T47D (cell line): Measurements from ENCODE around the gene GP9.
A peak's percentile ranks its signal among the peaks of the same experiment; 100 is the strongest.

Experiments used
- DNase-seq, 2 experiments: peaks; one replicate each; pipeline versions ENCODE4 v3.0.0 to v3.0.0-alpha.2; 2011 to 2012; ENCODE audit warnings: low read depth in 1 of 2, low spot score in 1 of 2
- JUND ChIP-seq: IDR thresholded peaks from 2 replicates; pipeline ENCODE4 v1.6.1; 2012; ENCODE audit warnings: low read depth
- in situ Hi-C: cut with HindIII; loops from 2 replicates; pipeline ENCODE4 v1.10.0; 2016; ENCODE audit warnings: low sequenced_read_pairs, low pct_unique_long_range_greater_than_20kb

Gene GP9

GRCh38 chr3:129060276-129061022 lies at the start of gene GP9:
Gene GP9 (plus strand): TSS chr3:129060779. CDS start chr3:129061740, 961 bp downstream.
- DNase-seq, result no peak
- TF ChIP-seq JUND, result no peak
- in situ Hi-C loops, result no loop called here

GRCh38 chr3:129013491-129013891 lies 47.1 kb upstream of the GP9 start:
- peak in 1 of 2 experiments; percentile 65 for DNase-seq
- TF ChIP-seq JUND, result no peak
- in situ Hi-C loops, result no loop called here

- TF ChIP-seq JUND, result no peak
- no peak for DNase-seq
- in situ Hi-C loops, result no loop called here
Observed at GRCh38 chr3:129014148-129014547, 46.4 kb upstream of the GP9 start.

- DNase-seq, result no peak
- in situ Hi-C loops, result no loop called here
- TF ChIP-seq JUND, result no peak
Observed at GRCh38 chr3:129014793-129015345, 45.7 kb upstream of the GP9 start.

GRCh38 chr3:129015388-129016105 lies 45.0 kb upstream of the GP9 start:
- DNase-seq, result no peak

GRCh38 chr3:129016356-129016719 lies 44.2 kb upstream of the GP9 start:
- no peak for TF ChIP-seq JUND
- in situ Hi-C loops, result no loop called here
- peak in 1 of 2 experiments; percentile 71 for DNase-seq

More at GRCh38 chr3:129015388-129016105, 45.0 kb upstream of the GP9 start:
- no peak for TF ChIP-seq JUND
- in situ Hi-C loops, result no loop called here

- in situ Hi-C loops, result no loop called here
- DNase-seq, result no peak
- no peak for TF ChIP-seq JUND
Observed at GRCh38 chr3:129016720-129017483, 43.7 kb upstream of the GP9 start.

GRCh38 chr3:129017484-129017899 lies 43.1 kb upstream of the GP9 start:
- in situ Hi-C loops, result no loop called here
- TF ChIP-seq JUND, result no peak
- no peak for DNase-seq

GRCh38 chr3:129018271-129018670 lies 42.3 kb upstream of the GP9 start:
- TF ChIP-seq JUND, result no peak
- in situ Hi-C loops, result no loop called here
- no peak for DNase-seq

- DNase-seq, result no peak
- in situ Hi-C loops, result no loop called here
- no peak for TF ChIP-seq JUND
Observed at GRCh38 chr3:129018751-129019150, 41.8 kb upstream of the GP9 start.

GRCh38 chr3:129019266-129019665 lies 41.3 kb upstream of the GP9 start:
- in situ Hi-C loops, result no loop called here
- no peak for DNase-seq
- TF ChIP-seq JUND, result no peak

- no peak for DNase-seq
- in situ Hi-C loops, result no loop called here
- TF ChIP-seq JUND, result no peak
Observed at GRCh38 chr3:129020691-129021090, 39.9 kb upstream of the GP9 start.

GRCh38 chr3:129021140-129021551 lies 39.4 kb upstream of the GP9 start:
- in situ Hi-C loops, result no loop called here
- TF ChIP-seq JUND, result no peak
- DNase-seq, result no peak
